ENCODE data around the gene RALGPS1. TPM values are rescaled to one million over a fixed set of nuclear protein-coding genes. Genes with fewer than 3 reads are reported as not detected.

The RALGPS1 gene
- total RNA-seq (2016; rRNA removed; fragmentation: Illumina TruSeq; extraction: Trizol) (2.2 and 3.7 TPM in 2 replicates), polyA plus RNA-seq (2011; rRNA removed) (6.5 and 9.5 TPM in 2 replicates), polyA minus RNA-seq (2011; rRNA and poly(A)+ RNA removed; ENCODE audit: low replicate concordance) (7.3 and 9.6 TPM in 2 replicates), Bru-seq, nascent RNA (percentile 43 among the genes with signal in this experiment), BruChase-seq, experiment 1, labeled RNA remaining after a 6-hour chase (percentile 46 among the genes with signal in this experiment), BruChase-seq, experiment 2, labeled RNA remaining after a 2-hour chase (percentile 49 among the genes with signal in this experiment)
- total RNA-seq (2016; cell fraction: cytosol; rRNA removed; fragmentation: Illumina TruSeq; extraction: Trizol; ENCODE audit: low read depth): 2.5 and 3.0 TPM in 2 replicates
- 3.1 and 4.0 TPM in 2 replicates for total RNA-seq (2016; cell fraction: insoluble cytoplasmic fraction; rRNA removed; fragmentation: Illumina TruSeq; extraction: Trizol)
- total RNA-seq (2016; cell fraction: membrane; rRNA removed; fragmentation: Illumina TruSeq; extraction: Trizol): 4.9 and 5.0 TPM in 2 replicates
- 7.5 and 9.4 TPM in 2 replicates for total RNA-seq (2016; cell fraction: nucleus; rRNA removed; fragmentation: Illumina TruSeq; extraction: Trizol)
- polyA plus RNA-seq (2011; cell fraction: cytosol; rRNA removed): 3.0 and 5.8 TPM in 2 replicates
- polyA plus RNA-seq (2011; cell fraction: nucleus; rRNA removed): 26.3 and 34.5 TPM in 2 replicates
- 11.9 and 13.3 TPM in 2 replicates for polyA plus RNA-seq (2012)
- 2.9 and 3.7 TPM in 2 replicates for polyA plus RNA-seq (2016; cell fraction: cytosol; fragmentation: Illumina TruSeq; extraction: Trizol; ENCODE audit: low read depth)
- 2.8 and 3.2 TPM in 2 replicates for polyA plus RNA-seq (2016; cell fraction: insoluble cytoplasmic fraction; fragmentation: Illumina TruSeq; extraction: Trizol; ENCODE audit: low read depth)
- polyA plus RNA-seq (2016; cell fraction: membrane; fragmentation: Illumina TruSeq; extraction: Trizol; ENCODE audit: low read depth): 3.1 and 4.4 TPM in 2 replicates
- polyA plus RNA-seq (2016; cell fraction: nucleus; fragmentation: Illumina TruSeq; extraction: Trizol; ENCODE audit: insufficient read depth, low read depth): 6.9 and 11.6 TPM in 2 replicates
- polyA minus RNA-seq (2011; cell fraction: cytosol; rRNA and poly(A)+ RNA removed): 2.6 and 3.3 TPM in 2 replicates
- polyA minus RNA-seq (2011; cell fraction: nucleus; rRNA and poly(A)+ RNA removed): 15.6 and 26.6 TPM in 2 replicates
- long read RNA-seq, experiment 1, partial matches to known transcripts: 1 of 3 reads
- long read RNA-seq, experiment 1, other reads (novel, unspliced or antisense): 1 of 3 reads
- long read RNA-seq, experiment 2, partial matches to known transcripts: 0 of 6 reads
- long read RNA-seq, experiment 2, other reads (novel, unspliced or antisense): 6 of 6 reads

GRCh38 chr9:126914458-126915280, at the start of gene RALGPS1:
Gene RALGPS1 (plus strand): TSS chr9:126914782. CDS start chr9:126962290, 47,508 bp downstream.
- Histone ChIP-seq H3K27me3 (ENCODE audit: control insufficient read depth in 1 of 2, insufficient read depth in 2 of 2, low read length in 2 of 2) (0 out of 5 replicates have a peak, but pooled peaks cover 0 to 6% of the 10 kb centered on the region in 2 experiments), H3K36me3 (replicated peaks in 1 of 2; ENCODE audit: control insufficient read depth in 1 of 2, insufficient read depth in 2 of 2, low read length in 2 of 2) (no peaks in the 10 kb centered on the region), H3K79me2 (ENCODE audit: insufficient read depth, low read length) (no peaks in the 10 kb centered on the region), H4K20me1 (ENCODE audit: insufficient read depth, low read length) (no peaks in the 10 kb centered on the region), H3K4me2 (ENCODE audit: low read depth, low read length) (peak within 1 kb of the TSS; percentile 93), H3K27ac (ENCODE audit: extremely low read length, insufficient read depth, low read length) (no peak within 1 kb of the TSS), H3K4me1 (ENCODE audit: insufficient read depth, low read length) (peaks cover 42% of the 10 kb centered on the region), H2AFZ (ENCODE audit: low read length) (no peak within 1 kb of the TSS), H3K4me3 (replicated peaks in 1 of 3; ENCODE audit: insufficient read depth in 1 of 3, low read depth in 2 of 3, low read length in 3 of 3) (peak within 1 kb of the TSS; percentile 63 to 83 (median 69)), H3K9me3 (ENCODE audit: low read length) (no peaks in the 10 kb centered on the region), H3K9ac (ENCODE audit: insufficient read depth, low read depth, low read length) (peak within 1 kb of the TSS; percentile 60)
- in situ Hi-C loops (cut with HindIII; ENCODE audit: extremely low pct_ligation_motif_present, low pct_unique_long_range_greater_than_20kb) (no loop called here), intact Hi-C loops (cut with micrococcal nuclease; ENCODE audit: unreplicated experiment) (no loop called here)
- BruUV-seq (replicated peaks): no TSS peak
- peak; percentile 95 for ATAC-seq
- DNase-seq (ENCODE audit: low spot score): peak; percentile 88
- ChIA-PET CTCF (ENCODE audit: low intra/inter-chr PET ratio, low total read pairs) (no interaction called here), POLR2A (interaction anchor here (0.5 to 1.5 kb wide), 2 partner anchors 110 to 1144 kb away, joined by 4 to 5 read pairs; partner anchors contain the start of gene ZBTB43)
- 5% methylated on average over 16 of the region's 105 CpGs for WGBS (ENCODE audit: low lambda C conversion rate)
- FAIRE-seq: peak; percentile 61
- peak; percentile 38 for TF ChIP-seq XRCC5 (optimal IDR thresholded peaks at IDR 0.05; ENCODE audit: low read length)
- TF ChIP-seq ZNF576 (CRISPR knock-in tag; IDR thresholded peaks at IDR 0.05): no peak
- TF ChIP-seq ZNF883 (CRISPR knock-in tag; IDR thresholded peaks at IDR 0.05; ENCODE audit: not compliant biosample characterization): no peak
- no peak for TF ChIP-seq ZBTB2 (CRISPR knock-in tag; IDR thresholded peaks at IDR 0.05; ENCODE audit: low read depth)
- TF ChIP-seq, protein P1, sequence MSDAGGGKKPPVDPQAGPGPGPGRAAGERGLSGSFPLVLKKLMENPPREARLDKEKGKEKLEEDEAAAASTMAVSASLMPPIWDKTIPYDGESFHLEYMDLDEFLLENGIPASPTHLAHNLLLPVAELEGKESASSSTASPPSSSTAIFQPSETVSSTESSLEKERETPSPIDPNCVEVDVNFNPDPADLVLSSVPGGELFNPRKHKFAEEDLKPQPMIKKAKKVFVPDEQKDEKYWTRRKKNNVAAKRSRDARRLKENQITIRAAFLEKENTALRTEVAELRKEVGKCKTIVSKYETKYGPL (CRISPR knock-in tag; IDR thresholded peaks at IDR 0.05): no peak
- no peak for TF ChIP-seq RBM22 (optimal IDR thresholded peaks at IDR 0.05; ENCODE audit: low read length)
- TF ChIP-seq MED13 (CRISPR knock-in tag; IDR thresholded peaks at IDR 0.05): no peak
- TF ChIP-seq IRF2 (CRISPR knock-in tag; IDR thresholded peaks at IDR 0.05): 0 out of 2 replicates have a peak, but pooled peaks have one; percentile 17
- TF ChIP-seq, protein P2, sequence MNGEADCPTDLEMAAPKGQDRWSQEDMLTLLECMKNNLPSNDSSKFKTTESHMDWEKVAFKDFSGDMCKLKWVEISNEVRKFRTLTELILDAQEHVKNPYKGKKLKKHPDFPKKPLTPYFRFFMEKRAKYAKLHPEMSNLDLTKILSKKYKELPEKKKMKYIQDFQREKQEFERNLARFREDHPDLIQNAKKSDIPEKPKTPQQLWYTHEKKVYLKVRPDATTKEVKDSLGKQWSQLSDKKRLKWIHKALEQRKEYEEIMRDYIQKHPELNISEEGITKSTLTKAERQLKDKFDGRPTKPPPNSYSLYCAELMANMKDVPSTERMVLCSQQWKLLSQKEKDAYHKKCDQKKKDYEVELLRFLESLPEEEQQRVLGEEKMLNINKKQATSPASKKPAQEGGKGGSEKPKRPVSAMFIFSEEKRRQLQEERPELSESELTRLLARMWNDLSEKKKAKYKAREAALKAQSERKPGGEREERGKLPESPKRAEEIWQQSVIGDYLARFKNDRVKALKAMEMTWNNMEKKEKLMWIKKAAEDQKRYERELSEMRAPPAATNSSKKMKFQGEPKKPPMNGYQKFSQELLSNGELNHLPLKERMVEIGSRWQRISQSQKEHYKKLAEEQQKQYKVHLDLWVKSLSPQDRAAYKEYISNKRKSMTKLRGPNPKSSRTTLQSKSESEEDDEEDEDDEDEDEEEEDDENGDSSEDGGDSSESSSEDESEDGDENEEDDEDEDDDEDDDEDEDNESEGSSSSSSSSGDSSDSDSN (CRISPR knock-in tag; IDR thresholded peaks at IDR 0.05): peak; percentile 77
- no peak for TF ChIP-seq SRSF4 (IDR thresholded peaks at IDR 0.05; ENCODE audit: low read depth, low read length, poor library complexity, severe bottlenecking)
- TF ChIP-seq KDM1A (CRISPR knock-in tag; IDR thresholded peaks at IDR 0.05): peak; percentile 84

Data from HepG2 (cell line).